A673 (cell line): ENCODE measurements around the gene MLPH. TPM values are rescaled to one million over a fixed set of nuclear protein-coding genes. Genes with fewer than 3 reads are reported as not detected.

Experiments used
- BruUV-seq: library from RNA; stranded (reverse); fragments of 400-500 nt; replicated peaks from 2 replicates; lab custom pipeline; 2021; lab: Mats Ljungman, UMichigan
- CTCF ChIA-PET: fragments of 300-600 bp; sonication (Branson Sonifier 250); formaldehyde crosslinking; loops from one replicate; lab custom pipeline; 2022; ENCODE audit warnings: antibody characterized with exemption; lab: Charles Lee
- POLR2A ChIA-PET: fragments of 300-600 bp; sonication (Branson Sonifier 250); formaldehyde crosslinking; loops from one replicate; lab custom pipeline; 2022; ENCODE audit warnings: antibody characterized with exemption; ENCODE audit not compliant: low non-redundant PET; lab: Charles Lee
- DNase-seq: peaks from one replicate; pipeline ENCODE4 v3.0.0-alpha.2; 2015; ENCODE audit warnings: low spot score
- H3K27ac ChIP-seq: fragments of 200-600 bp; sonication (generic); 2 replicates; pipeline ENCODE4 v1.5.1; 2016; ENCODE audit warnings: mixed run types, low read depth, mild to moderate bottlenecking, mixed read lengths, antibody characterized with exemption, low read length; ENCODE audit not compliant: poor library complexity, severe bottlenecking
- H3K27me3 ChIP-seq: fragments of 200-600 bp; sonication (generic); replicated peaks from 2 replicates; pipeline ENCODE4 v1.6.1; 2017; ENCODE audit warnings: mixed run types, low read depth, mild to moderate bottlenecking, mixed read lengths, antibody characterized with exemption, low read length; ENCODE audit not compliant: insufficient read depth, poor library complexity
- H3K36me3 ChIP-seq: fragments of 200-600 bp; sonication (generic); 2 replicates; pipeline ENCODE4 v1.6.1; 2016; ENCODE audit warnings: mixed run types, mild to moderate bottlenecking, mixed read lengths, antibody characterized with exemption, low read length; ENCODE audit not compliant: insufficient read depth, poor library complexity, severe bottlenecking
- H3K4me1 ChIP-seq: fragments of 200-600 bp; sonication (generic); 2 replicates; pipeline ENCODE4 v1.6.1; 2017; ENCODE audit warnings: mixed run types, mild to moderate bottlenecking, mixed read lengths, antibody characterized with exemption, low read length; ENCODE audit not compliant: insufficient read depth, poor library complexity, severe bottlenecking
- H3K4me3 ChIP-seq: fragments of 200-600 bp; sonication (generic); 2 replicates; pipeline ENCODE4 v1.5.1; 2016; ENCODE audit warnings: low read depth, mixed run types, mild to moderate bottlenecking, mixed read lengths, low read length; ENCODE audit not compliant: poor library complexity, severe bottlenecking
- H3K9me3 ChIP-seq: fragments of 200-600 bp; sonication (generic); 2 replicates; pipeline ENCODE4 v1.6.1; 2016; ENCODE audit warnings: mixed run types, low read depth, mild to moderate bottlenecking, mixed read lengths, antibody characterized with exemption, low read length; ENCODE audit not compliant: poor library complexity, severe bottlenecking
- CTCF ChIP-seq: fragments of 300-800, 200-600 bp; sonication (generic); conservative IDR thresholded peaks from 2 replicates; pipeline ENCODE4 v1.5.1; 2017; ENCODE audit warnings: low read depth, mild to moderate bottlenecking, antibody characterized with exemption, low read length, moderate library complexity, mixed read lengths
- EZH2 ChIP-seq: fragments of 200-600 bp; sonication (generic); IDR thresholded peaks from 2 replicates; pipeline ENCODE4 v1.6.1; 2017; ENCODE audit warnings: borderline replicate concordance, low read depth, mild to moderate bottlenecking, mixed read lengths, antibody characterized with exemption, low read length; ENCODE audit not compliant: poor library complexity, severe bottlenecking
- intact Hi-C: fragments of 100-400 bp; cut with micrococcal nuclease; formaldehyde crosslinking; loops from one replicate; pipeline ENCODE4 v1.10.0; 2022; ENCODE audit not compliant: unreplicated experiment
- total RNA-seq: library from RNA; stranded (reverse); gene quantifications from 2 replicates; pipeline ENCODE4 v1.2.3, GENCODE V29; 2021

Gene MLPH
- total RNA-seq, 1 experiment from 2014 or later = not detected

GRCh38 chr2:237517990-237518389 lies 30.9 kb downstream of the MLPH start:
- Histone ChIP-seq H3K36me3 (no peaks in the 10 kb centered on the region), H3K27ac (no peak overlapping the region), H3K27me3 (no peaks in the 10 kb centered on the region), H3K9me3 (no peaks in the 10 kb centered on the region), H3K4me3 (no peak overlapping the region), H3K4me1 (no peaks in the 10 kb centered on the region)
- TF ChIP-seq EZH2 = no peak
- no peak for TF ChIP-seq CTCF
- intact Hi-C loops = loop anchor here (10.0 kb wide), 1 partner anchor 227 kb away; no protein-coding TSS in a partner anchor
- no TSS peak for BruUV-seq
- ChIA-PET CTCF (interaction anchor here (0.7 kb wide), 1 partner anchor 96 kb away, joined by 3 read pairs; no protein-coding TSS in a partner anchor), POLR2A (no interaction called here)
- DNase-seq = no peak

GRCh38 chr2:237519506-237520245 lies 32.6 kb downstream of the MLPH start:
- no peak for TF ChIP-seq CTCF
- no peak for TF ChIP-seq EZH2
- no TSS peak for BruUV-seq
- Histone ChIP-seq H3K36me3 (no peaks in the 10 kb centered on the region), H3K9me3 (no peaks in the 10 kb centered on the region), H3K4me1 (no peaks in the 10 kb centered on the region), H3K27ac (no peak overlapping the region), H3K4me3 (no peak overlapping the region), H3K27me3 (no peaks in the 10 kb centered on the region)
- DNase-seq = no peak
- CTCF ChIA-PET = interaction anchor here (0.6 kb wide), 1 partner anchor 950 kb away, joined by 4 read pairs; the partner anchor contains the start of gene ACKR3
- POLR2A ChIA-PET = interaction anchor here (0.5 kb wide), 1 partner anchor 85 kb away, joined by 4 read pairs; no protein-coding TSS in a partner anchor
- intact Hi-C loops = loop anchor here (10.0 kb wide), 1 partner anchor 225 kb away; no protein-coding TSS in a partner anchor

GRCh38 chr2:237520290-237520689 lies 33.2 kb downstream of the MLPH start:
- H3K4me3 ChIP-seq = no peak overlapping the region
- DNase-seq = no peak
- CTCF ChIA-PET = interaction anchor here (0.6 kb wide), 1 partner anchor 951 kb away, joined by 4 read pairs; the partner anchor contains the start of gene ACKR3
- intact Hi-C loops = no loop called here
- no peaks in the 10 kb centered on the region for H3K36me3 ChIP-seq
- TF ChIP-seq EZH2 (no peak), CTCF (no peak)
- no peaks in the 10 kb centered on the region for H3K9me3 ChIP-seq
- no peaks in the 10 kb centered on the region for H3K27me3 ChIP-seq
- BruUV-seq = no TSS peak
- no peak overlapping the region for H3K27ac ChIP-seq
- POLR2A ChIA-PET = no interaction called here
- no peaks in the 10 kb centered on the region for H3K4me1 ChIP-seq
